SK-N-SH (cell line): Measurements from ENCODE around the gene PIP4P1. TPM values are rescaled to one million over a fixed set of nuclear protein-coding genes. Genes with fewer than 3 reads are reported as not detected.

Source experiments
- CTCF ChIA-PET: fragments of 300-600, 350-600 bp; formaldehyde crosslinking; extraction: SDS; loops from one replicate; lab custom pipeline; 2021; lab: Yijun Ruan, JAX
- POLR2A ChIA-PET: fragments of 350-600 bp; sonication (Branson Sonifier 250); formaldehyde crosslinking; extraction: SDS; loops from one replicate; lab custom pipeline; 2020; ENCODE audit warnings: antibody characterized with exemption, inconsistent platforms; lab: Yijun Ruan, JAX
- DNase-seq: peaks from one replicate; pipeline ENCODE4 v3.0.0; 2012
- H2AFZ ChIP-seq: fragments of 200-600 bp; sonication (generic); 2 replicates; pipeline ENCODE4 v1.8.1; 2016; ENCODE audit warnings: antibody characterized with exemption, mild to moderate bottlenecking, low read depth
- H3F3A ChIP-seq: fragments of 200-600 bp; sonication (generic); replicated peaks from 2 replicates; pipeline ENCODE3; 2016; ENCODE audit warnings: antibody characterized with exemption, mild to moderate bottlenecking; ENCODE audit not compliant: insufficient read depth
- H3K27ac ChIP-seq, 2 experiments: fragments of 200-500 bp in 1 of 2; fragments of 200-600 bp in 1 of 2; sonication (Bioruptor generic) in 1 of 2; sonication (generic), shearing (Covaris generic) in 1 of 2; 2 replicates each; pipeline versions ENCODE4 v1.5.1 to v1.6.1; 2014 to 2016; ENCODE audit warnings: low read depth in 2 of 2, inconsistent platforms in 1 of 2, low read length in 1 of 2, mild to moderate bottlenecking in 1 of 2, mixed read lengths in 1 of 2
- H3K27me3 ChIP-seq: fragments of 200-600 bp; sonication (generic), shearing (Covaris generic); 2 replicates; pipeline ENCODE4 v1.6.1; 2016; ENCODE audit warnings: mixed run types; ENCODE audit not compliant: insufficient read depth
- H3K36me3 ChIP-seq, 2 experiments: fragments of 200-500 bp in 1 of 2; fragments of 200-600 bp in 1 of 2; sonication (Bioruptor generic) in 1 of 2; sonication (generic) in 1 of 2; replicated peaks in 1 of 2; 2 replicates each; pipeline versions ENCODE3 to v1.5.1; 2014 to 2016; ENCODE audit warnings: low read length in 1 of 2, mild to moderate bottlenecking in 1 of 2; ENCODE audit not compliant: insufficient read depth in 2 of 2, control insufficient read depth in 1 of 2
- H3K4me1 ChIP-seq, 2 experiments: fragments of 200-500 bp in 1 of 2; fragments of 200-600 bp in 1 of 2; sonication (Bioruptor generic) in 1 of 2; sonication (generic), shearing (Covaris generic) in 1 of 2; 2 replicates each; pipeline versions ENCODE4 v1.5.1 to v1.6.1; 2014 to 2016; ENCODE audit warnings: low read depth in 1 of 2, low read length in 1 of 2, mixed run types in 1 of 2; ENCODE audit not compliant: insufficient read depth in 2 of 2, control insufficient read depth in 1 of 2
- H3K4me2 ChIP-seq: fragments of 200-600 bp; sonication (generic), shearing (Covaris generic); 2 replicates; pipeline ENCODE4 v1.6.1; 2017; ENCODE audit warnings: mixed run types
- H3K4me3 ChIP-seq, 2 experiments: fragments of 200-500 bp in 1 of 2; fragments of 200-600 bp in 1 of 2; sonication (Bioruptor generic) in 1 of 2; sonication (generic), shearing (Covaris generic) in 1 of 2; 2 replicates each; pipeline versions ENCODE4 v1.5.1 to v1.8.1; 2014 to 2016; ENCODE audit warnings: low read depth in 2 of 2, inconsistent platforms in 1 of 2, low read length in 1 of 2, mild to moderate bottlenecking in 1 of 2, mixed read lengths in 1 of 2, moderate library complexity in 1 of 2
- H3K79me2 ChIP-seq: fragments of 200-600 bp; sonication (generic); 2 replicates; pipeline ENCODE4 v1.8.1; 2017; ENCODE audit warnings: mild to moderate bottlenecking; ENCODE audit not compliant: insufficient read depth
- H3K9ac ChIP-seq: fragments of 200-600 bp; sonication (generic); 2 replicates; pipeline ENCODE4 v1.6.1; 2017; ENCODE audit warnings: mixed run types
- H3K9me2 ChIP-seq: fragments of 200-600 bp; sonication (generic); 2 replicates; pipeline ENCODE4 v1.6.1; 2017; ENCODE audit warnings: mixed run types
- H3K9me3 ChIP-seq: fragments of 200-600 bp; sonication (generic); 2 replicates; pipeline ENCODE4 v1.6.1; 2017; ENCODE audit warnings: mixed run types, mild to moderate bottlenecking, moderate library complexity
- H4K20me1 ChIP-seq: fragments of 200-600 bp; sonication (generic); 2 replicates; pipeline ENCODE4 v1.6.1; 2017; ENCODE audit warnings: mild to moderate bottlenecking, mixed run types; ENCODE audit not compliant: insufficient read depth
- ELF1 ChIP-seq: IDR thresholded peaks from 2 replicates; pipeline ENCODE4 v1.4.0; 2012
- EP300 ChIP-seq, 2 experiments: IDR thresholded peaks; 2 replicates each; pipeline versions ENCODE4 v1.4.0 to v1.6.1; 2012; ENCODE audit warnings: borderline replicate concordance in 1 of 2, low read depth in 1 of 2, low read length in 1 of 2
- EZH2phosphoT487 ChIP-seq: fragments of 200-600 bp; sonication (generic); IDR thresholded peaks from 2 replicates; pipeline ENCODE4 v1.6.1; 2017; ENCODE audit warnings: low read depth, mixed run types, mild to moderate bottlenecking, antibody characterized with exemption, moderate library complexity, borderline replicate concordance
- FOSL2 ChIP-seq: IDR thresholded peaks from 2 replicates; pipeline ENCODE4 v1.4.0; 2012; ENCODE audit warnings: low read depth, mild to moderate bottlenecking, moderate library complexity, borderline replicate concordance
- IRF3 ChIP-seq: fragments of 150-350 bp; IDR thresholded peaks from 2 replicates; pipeline ENCODE4 v1.6.1; 2016; ENCODE audit warnings: mild to moderate bottlenecking, low read depth, low read length
- MEF2A ChIP-seq: IDR thresholded peaks from 2 replicates; pipeline ENCODE4 v1.4.0; 2012; ENCODE audit warnings: low read depth, borderline replicate concordance
- MXI1 ChIP-seq: IDR thresholded peaks from 2 replicates; pipeline ENCODE4 v1.6.1; 2012; ENCODE audit warnings: mild to moderate bottlenecking, low read depth, low read length, improper control_type of control experiment
- NRF1 ChIP-seq: IDR thresholded peaks from 2 replicates; pipeline ENCODE4 v1.6.1; 2012; ENCODE audit warnings: low read depth, mild to moderate bottlenecking, low read length
- PBX3 ChIP-seq: IDR thresholded peaks from 2 replicates; pipeline ENCODE4; 2012
- POLR2AphosphoS5 ChIP-seq: IDR thresholded peaks from 2 replicates; pipeline ENCODE4 v1.6.1; 2012; ENCODE audit warnings: low read depth, low read length
- RAD21 ChIP-seq: IDR thresholded peaks from 2 replicates; pipeline ENCODE4 v1.6.1; 2012; ENCODE audit warnings: mild to moderate bottlenecking, low read length
- RCOR1 ChIP-seq: fragments of 150-350 bp; IDR thresholded peaks from 2 replicates; pipeline ENCODE4 v1.6.1; 2017; ENCODE audit warnings: antibody characterized with exemption, low read length
- REST ChIP-seq: IDR thresholded peaks from 2 replicates; pipeline ENCODE4 v1.6.1; 2012; ENCODE audit warnings: mild to moderate bottlenecking, low read depth, low read length, moderate library complexity
- RXRA ChIP-seq: IDR thresholded peaks from 2 replicates; pipeline ENCODE4 v1.4.0; 2012; ENCODE audit warnings: low read depth, mild to moderate bottlenecking, borderline replicate concordance
- SIN3A ChIP-seq: IDR thresholded peaks from 2 replicates; pipeline ENCODE4 v1.6.1; 2012; ENCODE audit warnings: low read depth, mild to moderate bottlenecking, low read length, moderate library complexity, borderline replicate concordance
- TCF12 ChIP-seq: IDR thresholded peaks from 2 replicates; pipeline ENCODE4 v1.4.0; 2012
- TEAD4 ChIP-seq: IDR thresholded peaks from 2 replicates; pipeline ENCODE4 v1.4.0; 2012; ENCODE audit warnings: mild to moderate bottlenecking, borderline replicate concordance; ENCODE audit not compliant: insufficient read depth
- USF1 ChIP-seq: IDR thresholded peaks from 2 replicates; pipeline ENCODE4 v1.4.0; 2012; ENCODE audit warnings: low read depth, borderline replicate concordance
- USF2 ChIP-seq: fragments of 150-350 bp; IDR thresholded peaks from 2 replicates; pipeline ENCODE4 v1.6.1; 2017; ENCODE audit warnings: antibody characterized with exemption, low read length, low read depth, borderline replicate concordance
- YY1 ChIP-seq: IDR thresholded peaks from 2 replicates; pipeline ENCODE4 v1.4.0; 2012; ENCODE audit warnings: low read depth, mild to moderate bottlenecking
- WGBS: methylation state at CpG from one replicate; pipeline ENCODE4 v1.1.6; 2017; ENCODE audit warnings: low lambda C conversion rate; 5-methylcytosine and 5-hydroxymethylcytosine counted together
- polyA plus RNA-seq, 3 experiments: library from polyadenylated mRNA; depleted of rRNA; stranded (reverse); fragments of >200 nt; gene quantifications; 2 replicates each; pipeline ENCODE4 v1.2.3, GENCODE V29; 2012

Gene PIP4P1
- polyA plus RNA-seq, 1 of the 3 experiments (the other 2 are of a cell fraction): 30.7 TPM

- no peak for TF ChIP-seq PBX3
- TF ChIP-seq USF1: no peak
- TF ChIP-seq YY1: no peak
- TF ChIP-seq TCF12: no peak
- no peak for TF ChIP-seq FOSL2
- no peak for TF ChIP-seq MXI1
Measured at GRCh38 chr14:20417250-20418186, 43.7 kb downstream of the PIP4P1 start (continued).

GRCh38 chr14:20416223-20416622 is 45.0 kb downstream of the PIP4P1 start:
- H3K36me3 ChIP-seq: no peaks in the 10 kb centered on the region
- H3F3A ChIP-seq: peaks cover 18% of the 10 kb centered on the region
- H4K20me1 ChIP-seq: no peaks in the 10 kb centered on the region
- H3K9me2 ChIP-seq: no peaks in the 10 kb centered on the region
- no peak overlapping the region for H3K27ac ChIP-seq
- POLR2A ChIA-PET: interaction anchor here (0.8 to 1.4 kb wide), 3 partner anchors 39 to 53 kb away, joined by 3 to 6 read pairs (median 3); partner anchors contain the start of genes APEX1 and OSGEP
- WGBS: 54% methylated on average over 2 of the region's 2 CpGs
- H3K27me3 ChIP-seq: no peaks in the 10 kb centered on the region; the same call in 1 of the 2 replicates
- no peaks in the 10 kb centered on the region for H3K9me3 ChIP-seq
- H3K4me1 ChIP-seq: peaks cover 0 to 17% of the 10 kb centered on the region in 2 experiments; a peak in 2 of 4 replicates
- H3K79me2 ChIP-seq: peaks cover 16% of the 10 kb centered on the region
- CTCF ChIA-PET: interaction anchor here (0.6 to 3.3 kb wide), 25 partner anchors 9 to 191 kb away, joined by 3 to 19 read pairs (median 3); partner anchors contain the start of genes APEX1, KLHL33, OSGEP and PARP2
- no peak for DNase-seq
- H2AFZ ChIP-seq: 0 out of 2 replicates have a peak overlapping the region, but pooled peaks have one; percentile 57
- no peak overlapping the region for H3K4me2 ChIP-seq
- H3K4me3 ChIP-seq: no peak overlapping the region
- H3K9ac ChIP-seq: no peak overlapping the region
- TF ChIP-seq RXRA (no peak), MEF2A (no peak), EP300 (IDR thresholded peaks at IDR 0.05; ENCODE audit: borderline replicate concordance in 1 of 2, low read depth in 1 of 2, low read length in 1 of 2) (no peak), SIN3A (no peak), NRF1 (no peak), USF1 (no peak), REST (no peak), IRF3 (no peak), YY1 (no peak), ELF1 (no peak), USF2 (no peak), TEAD4 (no peak), POLR2AphosphoS5 (no peak), RAD21 (no peak), RCOR1 (no peak), EZH2phosphoT487 (no peak)
